Body of pancreas (tissue), 4 donors: ENCODE measurements around the gene OVCH1. TPM values are rescaled to one million over a fixed set of nuclear protein-coding genes. Genes with fewer than 3 reads are reported as not detected.

ENCODE experiments used
- ATAC-seq: fragments of 150-250 bp; one replicate; pipeline ENCODE4 v1.9.1; 2016
- DNase-seq, 4 donors: peaks; one replicate each; pipeline ENCODE4 v3.0.0-alpha.2; 2019
- H3K27ac ChIP-seq, 4 donors: fragments of 200-600 bp; sonication (generic); 1 replicate in 3 of 4; 2 replicates in 1 of 4; pipeline versions ENCODE4 v1.5.1 to v1.6.1; 2016 to 2019; ENCODE audit warnings: mild to moderate bottlenecking in 1 of 4, mixed read lengths in 1 of 4, moderate library complexity in 1 of 4
- H3K27me3 ChIP-seq, 2 donors: fragments of 200-600 bp; sonication (generic); one replicate each; pipeline ENCODE4 v1.6.0; 2016; ENCODE audit warnings: mild to moderate bottlenecking in 1 of 2
- H3K36me3 ChIP-seq, 2 donors: fragments of 200-600 bp; sonication (generic); replicated peaks in 1 of 2; 2 replicates each; pipeline ENCODE4 v1.5.1; 2016; ENCODE audit warnings: low read depth in 2 of 2; ENCODE audit not compliant: insufficient read depth in 1 of 2
- H3K4me1 ChIP-seq: fragments of 200-600 bp; sonication (generic); one replicate; pipeline ENCODE4 v1.6.0; 2016
- H3K4me3 ChIP-seq, 2 donors: fragments of 200-600 bp; sonication (generic); 1 replicate in 1 of 2; 2 replicates in 1 of 2; pipeline ENCODE4 v1.5.1; 2016 to 2019
- H3K9me3 ChIP-seq, 3 donors: fragments of 200-600 bp; sonication (generic); 1 replicate in 2 of 3; 2 replicates in 1 of 3; pipeline ENCODE4 v1.5.1; 2016
- POLR2A ChIP-seq, 3 donors: fragments of 450-650 bp; IDR thresholded peaks; one replicate each; pipeline ENCODE4 v1.6.1; 2016; ENCODE audit warnings: antibody characterized with exemption in 3 of 3, mild to moderate bottlenecking in 2 of 3
- WGBS, 2 donors: methylation state at CpG; one replicate each; pipeline ENCODE4 v1.1.5; 2017; 5-methylcytosine and 5-hydroxymethylcytosine counted together
- intact Hi-C: fragments of 100-400 bp; cut with DNase I; formaldehyde crosslinking; loops from one replicate; pipeline ENCODE4 v1.15.1; 2023
- total RNA-seq, 2 donors: library from RNA; depleted of rRNA; stranded (reverse); fragments of >200 nt; gene quantifications; one replicate each; pipeline ENCODE4 v1.1.0, GENCODE V29; 2016
- TF ChIP-seq, protein P1 (sequence below), 7 experiments: fragments of 450-650 bp in 4 of 7; fragments of 200-600 bp in 3 of 7; sonication (generic) in 3 of 7; IDR thresholded peaks; one replicate each; pipeline ENCODE4 v1.5.1; 2016 to 2019; ENCODE audit warnings: antibody characterized with exemption in 7 of 7

OVCH1 gene, protein sequence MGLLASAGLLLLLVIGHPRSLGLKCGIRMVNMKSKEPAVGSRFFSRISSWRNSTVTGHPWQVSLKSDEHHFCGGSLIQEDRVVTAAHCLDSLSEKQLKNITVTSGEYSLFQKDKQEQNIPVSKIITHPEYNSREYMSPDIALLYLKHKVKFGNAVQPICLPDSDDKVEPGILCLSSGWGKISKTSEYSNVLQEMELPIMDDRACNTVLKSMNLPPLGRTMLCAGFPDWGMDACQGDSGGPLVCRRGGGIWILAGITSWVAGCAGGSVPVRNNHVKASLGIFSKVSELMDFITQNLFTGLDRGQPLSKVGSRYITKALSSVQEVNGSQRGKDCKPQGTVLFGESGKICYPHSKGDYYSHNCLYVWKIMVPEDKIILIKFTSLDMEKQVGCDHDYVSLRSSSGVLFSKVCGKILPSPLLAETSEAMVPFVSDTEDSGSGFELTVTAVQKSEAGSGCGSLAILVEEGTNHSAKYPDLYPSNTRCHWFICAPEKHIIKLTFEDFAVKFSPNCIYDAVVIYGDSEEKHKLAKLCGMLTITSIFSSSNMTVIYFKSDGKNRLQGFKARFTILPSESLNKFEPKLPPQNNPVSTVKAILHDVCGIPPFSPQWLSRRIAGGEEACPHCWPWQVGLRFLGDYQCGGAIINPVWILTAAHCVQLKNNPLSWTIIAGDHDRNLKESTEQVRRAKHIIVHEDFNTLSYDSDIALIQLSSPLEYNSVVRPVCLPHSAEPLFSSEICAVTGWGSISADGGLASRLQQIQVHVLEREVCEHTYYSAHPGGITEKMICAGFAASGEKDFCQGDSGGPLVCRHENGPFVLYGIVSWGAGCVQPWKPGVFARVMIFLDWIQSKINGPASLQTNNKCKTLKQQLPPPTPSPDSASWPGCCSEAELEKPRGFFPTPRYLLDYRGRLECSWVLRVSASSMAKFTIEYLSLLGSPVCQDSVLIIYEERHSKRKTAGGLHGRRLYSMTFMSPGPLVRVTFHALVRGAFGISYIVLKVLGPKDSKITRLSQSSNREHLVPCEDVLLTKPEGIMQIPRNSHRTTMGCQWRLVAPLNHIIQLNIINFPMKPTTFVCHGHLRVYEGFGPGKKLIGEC
- under 1 TPM in 1 of 2 donors, not detected in 1; 0.52 TPM for total RNA-seq

GRCh38 chr12:29497588-29497987 lies at the start of gene OVCH1:
Gene OVCH1 (minus strand): TSS chr12:29497686. CDS start chr12:29497686, 0 bp downstream.
- H3K36me3 ChIP-seq, result no peaks in the 10 kb centered on the region
- intact Hi-C loops, result no loop called here
- no peaks in the 10 kb centered on the region for H3K4me1 ChIP-seq
- H3K4me3 ChIP-seq, result no peak within 1 kb of the TSS
- DNase-seq, result no peak
- no peaks in the 10 kb centered on the region for H3K9me3 ChIP-seq
- H3K27ac ChIP-seq, result no peak within 1 kb of the TSS
- TF ChIP-seq POLR2A (IDR thresholded peaks at IDR 0.05), result no peak
- TF ChIP-seq, protein P1, sequence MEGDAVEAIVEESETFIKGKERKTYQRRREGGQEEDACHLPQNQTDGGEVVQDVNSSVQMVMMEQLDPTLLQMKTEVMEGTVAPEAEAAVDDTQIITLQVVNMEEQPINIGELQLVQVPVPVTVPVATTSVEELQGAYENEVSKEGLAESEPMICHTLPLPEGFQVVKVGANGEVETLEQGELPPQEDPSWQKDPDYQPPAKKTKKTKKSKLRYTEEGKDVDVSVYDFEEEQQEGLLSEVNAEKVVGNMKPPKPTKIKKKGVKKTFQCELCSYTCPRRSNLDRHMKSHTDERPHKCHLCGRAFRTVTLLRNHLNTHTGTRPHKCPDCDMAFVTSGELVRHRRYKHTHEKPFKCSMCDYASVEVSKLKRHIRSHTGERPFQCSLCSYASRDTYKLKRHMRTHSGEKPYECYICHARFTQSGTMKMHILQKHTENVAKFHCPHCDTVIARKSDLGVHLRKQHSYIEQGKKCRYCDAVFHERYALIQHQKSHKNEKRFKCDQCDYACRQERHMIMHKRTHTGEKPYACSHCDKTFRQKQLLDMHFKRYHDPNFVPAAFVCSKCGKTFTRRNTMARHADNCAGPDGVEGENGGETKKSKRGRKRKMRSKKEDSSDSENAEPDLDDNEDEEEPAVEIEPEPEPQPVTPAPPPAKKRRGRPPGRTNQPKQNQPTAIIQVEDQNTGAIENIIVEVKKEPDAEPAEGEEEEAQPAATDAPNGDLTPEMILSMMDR (IDR thresholded peaks at IDR 0.05), result no peak
- WGBS, 2 donors, result 83% methylated on average over 17 to 18 of the region's 18 CpGs
- no peaks in the 10 kb centered on the region for H3K27me3 ChIP-seq
- ATAC-seq, result no peak

GRCh38 chr12:29547151-29547632 lies 49.7 kb upstream of the OVCH1 start:
- no peak for TF ChIP-seq POLR2A (IDR thresholded peaks at IDR 0.05)
- TF ChIP-seq, protein P1 (IDR thresholded peaks at IDR 0.05), result no peak
- DNase-seq, result no peak
- no peaks in the 10 kb centered on the region for H3K9me3 ChIP-seq
- no peak overlapping the region for H3K27ac ChIP-seq
- no peak overlapping the region for H3K4me3 ChIP-seq
- ATAC-seq, result no peak
- no peaks in the 10 kb centered on the region for H3K27me3 ChIP-seq
- 30 to 34% methylated on average over 4 of the region's 4 CpGs for WGBS, 2 donors
- no peaks in the 10 kb centered on the region for H3K4me1 ChIP-seq
- intact Hi-C loops, result no loop called here
- H3K36me3 ChIP-seq, result no peaks in the 10 kb centered on the region

- ATAC-seq (no peak), DNase-seq (no peak)
- Histone ChIP-seq H3K27me3 (no peaks in the 10 kb centered on the region), H3K4me3 (no peak overlapping the region), H3K27ac (no peak overlapping the region), H3K4me1 (no peaks in the 10 kb centered on the region), H3K9me3 (no peaks in the 10 kb centered on the region), H3K36me3 (no peaks in the 10 kb centered on the region)
- 78 to 85% methylated on average over 2 of the region's 2 CpGs for WGBS, 2 donors
- intact Hi-C loops, result no loop called here
- TF ChIP-seq, protein P1 (IDR thresholded peaks at IDR 0.05), result no peak
- TF ChIP-seq POLR2A (IDR thresholded peaks at IDR 0.05), result no peak
These were observed 48.5 kb upstream of the OVCH1 start for GRCh38 chr12:29546000-29546399.

- Histone ChIP-seq H3K27me3 (no peaks in the 10 kb centered on the region), H3K9me3 (no peaks in the 10 kb centered on the region), H3K36me3 (no peaks in the 10 kb centered on the region), H3K27ac (no peak overlapping the region), H3K4me3 (no peak overlapping the region), H3K4me1 (no peaks in the 10 kb centered on the region)
- intact Hi-C loops, result no loop called here
- TF ChIP-seq, protein P1 (IDR thresholded peaks at IDR 0.05), result no peak
- no peak for TF ChIP-seq POLR2A (IDR thresholded peaks at IDR 0.05)
- WGBS, 2 donors, result 77 to 86% methylated on average over 4 of the region's 4 CpGs
- no peak for DNase-seq
- ATAC-seq, result no peak
These were observed 47.6 kb upstream of the OVCH1 start for GRCh38 chr12:29545102-29545467.
